Ishikawa (cell line): ENCODE measurements around the gene GET4.

Experiments used
- CEBPB ChIP-seq: IDR thresholded peaks from 2 replicates; pipeline ENCODE4 v1.6.1; 2012
- CREB1 ChIP-seq: IDR thresholded peaks from 2 replicates; pipeline ENCODE4 v1.6.1; 2012; ENCODE audit warnings: low read depth
- EGR1 ChIP-seq: IDR thresholded peaks from 2 replicates; pipeline ENCODE4 v1.6.1; 2012
- EP300 ChIP-seq: IDR thresholded peaks from 2 replicates; pipeline ENCODE4 v1.6.1; 2012; ENCODE audit warnings: borderline replicate concordance
- FOXM1 ChIP-seq: IDR thresholded peaks from 2 replicates; pipeline ENCODE4 v1.6.1; 2012; ENCODE audit warnings: low read depth, borderline replicate concordance
- NFIC ChIP-seq: IDR thresholded peaks from 2 replicates; pipeline ENCODE4 v1.6.1; 2012
- RAD21 ChIP-seq: IDR thresholded peaks from 2 replicates; pipeline ENCODE4 v1.6.1; 2012; ENCODE audit warnings: low read depth
- TCF12 ChIP-seq: IDR thresholded peaks from 2 replicates; pipeline ENCODE4 v1.6.1; 2012; ENCODE audit warnings: low read depth
- TEAD4 ChIP-seq: IDR thresholded peaks from 2 replicates; pipeline ENCODE4 v1.6.1; 2012
- YY1 ChIP-seq: IDR thresholded peaks from 2 replicates; pipeline ENCODE4 v1.6.1; 2012; ENCODE audit warnings: low read depth
- ZBTB7A ChIP-seq: IDR thresholded peaks from 2 replicates; pipeline ENCODE4 v1.6.1; 2012; ENCODE audit warnings: low read depth
- TF ChIP-seq, protein P1 (sequence below): IDR thresholded peaks from 2 replicates; pipeline ENCODE4 v1.6.1; 2012
- TF ChIP-seq, protein P2 (sequence below): IDR thresholded peaks from 2 replicates; pipeline ENCODE4 v1.6.1; 2012; ENCODE audit warnings: low read depth, mild to moderate bottlenecking
- TF ChIP-seq, protein P3 (sequence below): IDR thresholded peaks from 2 replicates; pipeline ENCODE4 v1.6.1; 2012

Gene GET4

DNA sequence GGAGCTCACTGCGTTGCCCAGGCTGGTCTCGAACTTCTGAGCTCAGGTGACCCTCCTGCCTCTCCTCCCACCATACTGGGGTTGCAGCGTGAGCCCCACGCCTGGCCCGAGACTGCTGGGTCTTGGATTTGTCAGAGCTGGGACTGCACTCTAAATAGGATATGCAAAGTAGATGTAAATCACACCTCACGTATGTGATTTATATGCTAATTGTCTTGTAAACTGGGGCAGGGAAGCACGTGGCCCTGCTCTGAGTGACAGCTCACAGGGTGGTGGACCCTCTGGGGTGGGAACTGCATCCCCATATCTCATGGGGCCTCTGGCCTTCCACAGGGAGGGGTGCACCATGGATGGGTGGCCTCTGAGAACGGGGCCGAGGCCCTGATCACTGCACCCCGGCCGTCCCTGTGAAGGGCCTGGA is 34.1 kb downstream of the GET4 start:
- no peak for TF ChIP-seq RAD21
- TF ChIP-seq NFIC = no peak
- TF ChIP-seq ZBTB7A = no peak
- no peak for TF ChIP-seq CEBPB
- TF ChIP-seq YY1 = no peak
- TF ChIP-seq EP300 = no peak

DNA sequence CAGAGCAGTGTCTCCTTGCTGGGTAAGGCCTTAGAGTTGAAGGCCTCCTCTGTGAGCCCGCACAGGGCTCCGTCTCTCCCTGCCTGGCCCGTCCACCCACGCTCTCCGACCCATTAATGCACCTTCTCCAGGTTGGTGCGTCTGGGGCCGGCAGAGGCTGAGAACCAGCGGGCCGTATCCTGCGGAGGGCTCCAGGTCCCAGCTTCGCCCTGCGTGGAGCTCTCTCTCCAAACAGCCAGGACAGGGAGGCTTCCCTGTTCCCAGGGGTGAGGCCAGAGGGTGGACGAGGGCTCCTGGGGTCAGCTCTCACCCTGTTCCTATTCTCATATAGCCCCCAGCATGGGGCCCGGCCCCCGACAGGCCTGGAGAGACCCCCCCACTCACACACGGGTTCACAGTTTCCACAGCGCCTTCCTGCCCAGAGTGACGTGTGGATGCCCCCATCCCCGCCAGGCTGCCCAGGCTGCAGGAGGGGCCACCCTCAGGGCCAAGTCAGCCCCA is 34.6 kb downstream of the GET4 start:
- TF ChIP-seq, protein P1, sequence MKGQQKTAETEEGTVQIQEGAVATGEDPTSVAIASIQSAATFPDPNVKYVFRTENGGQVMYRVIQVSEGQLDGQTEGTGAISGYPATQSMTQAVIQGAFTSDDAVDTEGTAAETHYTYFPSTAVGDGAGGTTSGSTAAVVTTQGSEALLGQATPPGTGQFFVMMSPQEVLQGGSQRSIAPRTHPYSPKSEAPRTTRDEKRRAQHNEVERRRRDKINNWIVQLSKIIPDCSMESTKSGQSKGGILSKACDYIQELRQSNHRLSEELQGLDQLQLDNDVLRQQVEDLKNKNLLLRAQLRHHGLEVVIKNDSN = no peak
- TF ChIP-seq EP300 (no peak), EGR1 (no peak), TEAD4 (no peak), TCF12 (no peak), CEBPB (no peak), RAD21 (no peak)
- TF ChIP-seq, protein P2, sequence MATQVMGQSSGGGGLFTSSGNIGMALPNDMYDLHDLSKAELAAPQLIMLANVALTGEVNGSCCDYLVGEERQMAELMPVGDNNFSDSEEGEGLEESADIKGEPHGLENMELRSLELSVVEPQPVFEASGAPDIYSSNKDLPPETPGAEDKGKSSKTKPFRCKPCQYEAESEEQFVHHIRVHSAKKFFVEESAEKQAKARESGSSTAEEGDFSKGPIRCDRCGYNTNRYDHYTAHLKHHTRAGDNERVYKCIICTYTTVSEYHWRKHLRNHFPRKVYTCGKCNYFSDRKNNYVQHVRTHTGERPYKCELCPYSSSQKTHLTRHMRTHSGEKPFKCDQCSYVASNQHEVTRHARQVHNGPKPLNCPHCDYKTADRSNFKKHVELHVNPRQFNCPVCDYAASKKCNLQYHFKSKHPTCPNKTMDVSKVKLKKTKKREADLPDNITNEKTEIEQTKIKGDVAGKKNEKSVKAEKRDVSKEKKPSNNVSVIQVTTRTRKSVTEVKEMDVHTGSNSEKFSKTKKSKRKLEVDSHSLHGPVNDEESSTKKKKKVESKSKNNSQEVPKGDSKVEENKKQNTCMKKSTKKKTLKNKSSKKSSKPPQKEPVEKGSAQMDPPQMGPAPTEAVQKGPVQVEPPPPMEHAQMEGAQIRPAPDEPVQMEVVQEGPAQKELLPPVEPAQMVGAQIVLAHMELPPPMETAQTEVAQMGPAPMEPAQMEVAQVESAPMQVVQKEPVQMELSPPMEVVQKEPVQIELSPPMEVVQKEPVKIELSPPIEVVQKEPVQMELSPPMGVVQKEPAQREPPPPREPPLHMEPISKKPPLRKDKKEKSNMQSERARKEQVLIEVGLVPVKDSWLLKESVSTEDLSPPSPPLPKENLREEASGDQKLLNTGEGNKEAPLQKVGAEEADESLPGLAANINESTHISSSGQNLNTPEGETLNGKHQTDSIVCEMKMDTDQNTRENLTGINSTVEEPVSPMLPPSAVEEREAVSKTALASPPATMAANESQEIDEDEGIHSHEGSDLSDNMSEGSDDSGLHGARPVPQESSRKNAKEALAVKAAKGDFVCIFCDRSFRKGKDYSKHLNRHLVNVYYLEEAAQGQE = no peak
- TF ChIP-seq, protein P3, sequence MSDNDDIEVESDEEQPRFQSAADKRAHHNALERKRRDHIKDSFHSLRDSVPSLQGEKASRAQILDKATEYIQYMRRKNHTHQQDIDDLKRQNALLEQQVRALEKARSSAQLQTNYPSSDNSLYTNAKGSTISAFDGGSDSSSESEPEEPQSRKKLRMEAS = no peak

DNA sequence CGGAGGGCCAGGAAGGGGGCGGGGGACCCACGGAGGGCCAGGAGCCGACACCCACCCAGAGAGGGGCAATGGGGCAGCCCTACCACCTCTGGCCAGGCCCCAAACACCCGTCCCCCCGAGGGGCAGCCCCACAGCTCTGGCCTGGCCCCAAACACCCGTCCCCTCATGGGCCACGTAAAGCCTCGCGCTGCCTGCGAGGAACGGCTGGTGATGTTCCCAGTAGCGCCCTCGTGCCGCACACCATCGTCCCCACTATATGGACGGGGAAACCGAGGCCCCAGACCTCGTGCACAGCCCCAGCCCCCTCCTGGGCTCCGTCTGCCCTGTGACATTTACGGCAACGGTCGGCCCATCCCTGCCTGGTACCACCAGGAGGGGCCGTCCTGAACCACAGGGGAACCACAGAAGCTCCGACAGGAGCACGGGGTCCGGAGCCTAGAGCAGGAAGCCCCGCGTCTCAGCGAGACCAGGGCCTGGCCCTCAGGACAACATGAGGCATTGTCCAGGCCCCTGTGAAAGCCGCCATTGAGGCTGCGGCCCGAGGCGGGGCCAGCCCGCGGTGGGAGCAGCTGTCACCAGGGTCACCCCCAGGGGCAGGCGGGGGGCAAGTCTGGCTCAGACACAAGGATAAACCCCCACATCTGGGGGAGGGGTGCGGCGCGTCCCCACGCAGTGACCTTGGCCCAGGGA is 35.6 kb downstream of the GET4 start:
- no peak for TF ChIP-seq YY1

DNA sequence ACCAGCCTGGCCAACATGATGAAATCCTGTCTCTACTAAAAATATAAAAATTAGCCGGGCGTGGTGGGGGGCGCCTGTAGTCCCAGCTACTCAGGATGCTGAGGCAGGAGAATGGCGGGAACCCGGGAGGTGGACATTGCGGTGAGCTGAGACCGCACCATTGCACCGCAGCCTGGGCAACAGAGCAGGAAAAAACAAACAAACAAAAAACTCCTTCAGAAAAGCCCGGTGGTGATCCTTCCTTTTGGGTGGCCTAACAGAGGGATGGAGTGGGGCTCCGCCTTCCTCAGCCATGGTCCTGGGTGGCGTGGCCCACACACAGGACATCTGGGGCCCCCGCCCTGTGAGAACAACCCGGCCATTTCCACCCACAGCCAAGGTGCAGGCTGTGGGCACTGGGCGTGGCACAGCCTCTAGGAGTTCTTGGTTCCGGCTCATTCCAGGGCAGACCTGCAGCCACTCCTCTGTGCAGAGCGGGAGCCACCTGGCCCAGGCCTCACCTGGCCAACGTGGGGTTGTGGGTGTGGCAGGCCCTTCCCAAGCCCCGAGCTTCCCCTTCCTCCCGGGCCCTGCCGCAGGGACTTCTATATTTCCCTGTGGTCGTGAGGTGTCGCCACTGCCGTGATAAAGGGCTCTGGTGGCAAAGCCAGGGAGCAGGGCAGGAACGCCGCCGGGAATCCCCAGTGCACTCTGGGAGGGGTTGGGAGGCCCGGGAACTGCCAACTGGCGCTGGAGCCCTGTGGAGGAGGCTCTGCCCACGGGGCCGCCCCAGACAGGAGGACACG is 37.6 kb downstream of the GET4 start:
- TF ChIP-seq EGR1 (no peak), YY1 (no peak), FOXM1 (no peak), RAD21 (peak; percentile 69), TCF12 (peak; percentile 29; the same call in 1 of the 2 replicates)
- TF ChIP-seq, protein P3 = peak; percentile 54
- TF ChIP-seq, protein P2 = no peak

DNA sequence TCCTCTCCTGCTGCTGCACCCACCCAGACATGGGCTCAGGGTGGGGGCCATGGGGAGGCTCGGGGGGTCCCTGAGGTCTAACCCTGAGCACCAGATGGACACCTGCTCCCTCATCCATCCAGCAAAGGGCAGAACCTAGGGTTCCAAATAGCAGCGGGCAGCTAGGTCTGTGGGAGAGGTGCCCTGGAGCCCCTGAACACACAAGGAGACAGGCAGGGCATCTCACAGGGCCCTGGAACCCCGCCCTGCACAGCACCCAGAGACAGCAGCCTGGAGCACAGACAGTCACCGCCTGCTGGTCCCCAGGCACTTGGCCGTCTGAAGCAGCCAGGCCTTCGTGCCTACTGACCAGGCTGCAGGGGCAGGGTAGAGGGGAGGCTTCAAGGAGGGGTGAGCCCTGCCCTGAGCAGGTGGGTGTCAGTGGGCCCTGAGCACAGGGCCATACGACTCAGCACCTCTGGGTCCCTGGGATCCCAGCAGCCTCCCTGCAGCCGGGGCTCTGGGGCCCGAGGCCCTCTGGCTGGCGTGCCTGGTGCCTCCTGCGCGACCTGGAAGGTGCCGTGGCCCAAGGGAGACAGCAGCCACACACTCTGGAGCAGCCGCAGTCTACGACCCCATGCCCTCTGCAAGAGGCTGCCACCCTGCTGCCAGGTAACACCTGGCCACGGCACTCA is 38.3 kb downstream of the GET4 start:
- TF ChIP-seq, protein P2 = no peak
- TF ChIP-seq ZBTB7A (no peak), CREB1 (no peak), TEAD4 (no peak), RAD21 (no peak), EP300 (no peak), FOXM1 (no peak), YY1 (no peak), NFIC (no peak), CEBPB (no peak), TCF12 (no peak)
- TF ChIP-seq, protein P1 = no peak
- TF ChIP-seq, protein P3 = no peak
